ENCODE data around the gene TEAD4.

TEAD4 gene

GRCh38 chr12:3002646-3003045, 43.4 kb downstream of the TEAD4 start:
- no peak for DNase-seq (ENCODE audit: low spot score)

- DNase-seq (ENCODE audit: low spot score): peak; percentile 20
Measured at GRCh38 chr12:3003357-3003992, 44.3 kb downstream of the TEAD4 start.

GRCh38 chr12:3004655-3005565, 45.7 kb downstream of the TEAD4 start:
- peak; percentile 50 for DNase-seq (ENCODE audit: low spot score)

- no peak for DNase-seq (ENCODE audit: low spot score)
Measured at GRCh38 chr12:3005736-3006135, 46.5 kb downstream of the TEAD4 start.

GRCh38 chr12:3009780-3010179, 50.6 kb downstream of the TEAD4 start:
- DNase-seq (ENCODE audit: low spot score): no peak

- no peak for DNase-seq (ENCODE audit: low spot score)
Measured at GRCh38 chr12:3010214-3010930, 51.2 kb downstream of the TEAD4 start.

GRCh38 chr12:3012786-3013185, 53.6 kb downstream of the TEAD4 start:
- no peak for DNase-seq (ENCODE audit: low spot score)

- no peak for DNase-seq (ENCODE audit: low spot score)
Measured at GRCh38 chr12:3014641-3015040, 55.4 kb downstream of the TEAD4 start.

GRCh38 chr12:3015356-3015755, 56.2 kb downstream of the TEAD4 start:
- DNase-seq (ENCODE audit: low spot score): no peak

- DNase-seq (ENCODE audit: low spot score): no peak
Measured at GRCh38 chr12:3016191-3016590, 57.0 kb downstream of the TEAD4 start.

- DNase-seq (ENCODE audit: low spot score): no peak
Measured at GRCh38 chr12:3017281-3017680, 58.1 kb downstream of the TEAD4 start.

- no peak for DNase-seq (ENCODE audit: low spot score)
Measured at GRCh38 chr12:3018284-3019004, 59.2 kb downstream of the TEAD4 start.

GRCh38 chr12:3019005-3019680, 59.9 kb downstream of the TEAD4 start:
- DNase-seq (ENCODE audit: low spot score): no peak

- no peak for DNase-seq (ENCODE audit: low spot score)
Measured at GRCh38 chr12:3020399-3020798, 61.2 kb downstream of the TEAD4 start.

GRCh38 chr12:3020850-3021435, 61.7 kb downstream of the TEAD4 start:
- DNase-seq (ENCODE audit: low spot score): no peak

- no peak for DNase-seq (ENCODE audit: low spot score)
Measured at GRCh38 chr12:3022411-3022810, 63.2 kb downstream of the TEAD4 start.

GRCh38 chr12:3022961-3023360, 63.8 kb downstream of the TEAD4 start:
- no peak for DNase-seq (ENCODE audit: low spot score)

GRCh38 chr12:3028108-3028507, 68.9 kb downstream of the TEAD4 start:
- no peak for DNase-seq (ENCODE audit: low spot score)

GRCh38 chr12:3030821-3031429, 71.7 kb downstream of the TEAD4 start:
- DNase-seq (ENCODE audit: low spot score): no peak

GRCh38 chr12:3032161-3032560, 73.0 kb downstream of the TEAD4 start:
- DNase-seq (ENCODE audit: low spot score): no peak

Data from NAMALWA (cell line).